ENCODE measurements around the gene COPS3. TPM values are rescaled to one million over a fixed set of nuclear protein-coding genes. Genes with fewer than 3 reads are reported as not detected.

The COPS3 gene
- total RNA-seq, 1 experiment from 2014 or later = 73.6 TPM

DNA sequence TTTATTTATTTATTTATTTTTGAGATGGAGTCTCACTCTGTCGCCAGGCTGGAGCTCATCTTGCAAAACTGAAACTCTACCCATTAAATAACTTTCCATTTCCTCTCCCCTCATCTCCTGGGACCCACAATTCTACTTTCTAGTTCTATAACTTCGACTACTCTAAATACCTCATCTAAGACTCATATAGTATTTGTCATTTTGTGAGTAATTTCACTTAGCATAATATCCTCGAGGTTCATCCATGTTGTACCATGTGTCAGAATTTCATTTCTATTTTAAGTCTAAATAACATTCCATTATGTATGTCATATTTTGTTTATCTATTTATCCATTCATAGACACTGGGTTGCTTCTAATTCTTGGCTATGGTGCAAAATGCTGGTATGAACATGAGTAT, 17.1 kb upstream of the COPS3 start:
- no peak for DNase-seq (ENCODE audit: low read depth, low spot score)
- no peaks in the 10 kb centered on the region for H3K36me3 ChIP-seq (ENCODE audit: control insufficient read depth, insufficient read depth, low read length)
- H3K9me3 ChIP-seq (ENCODE audit: control insufficient read depth, insufficient read depth, low read depth, low read length) = no peaks in the 10 kb centered on the region
- H3K27me3 ChIP-seq (ENCODE audit: control insufficient read depth, insufficient read depth, low read length) = no peaks in the 10 kb centered on the region
- no peaks in the 10 kb centered on the region for H3K4me1 ChIP-seq (ENCODE audit: control insufficient read depth, insufficient read depth, low read length)
- in situ Hi-C loops (cut with HindIII; ENCODE audit: low pct_unique_long_range_greater_than_20kb, low sequenced_read_pairs) (no loop called here), intact Hi-C loops (cut with micrococcal nuclease; ENCODE audit: unreplicated experiment) (no loop called here)
- no peak for ATAC-seq
- CTCF ChIA-PET = no interaction called here
- H3K4me3 ChIP-seq (ENCODE audit: low read depth in 2 of 2, low read length in 2 of 2) = no peak overlapping the region
- no TSS peak for BruUV-seq (replicated peaks)
- POLR2A ChIA-PET = no interaction called here
- TF ChIP-seq SIN3A (IDR thresholded peaks at IDR 0.05; ENCODE audit: borderline replicate concordance, insufficient read depth, low read depth, low read length) (no peak), TCF7L2 (IDR thresholded peaks at IDR 0.05; ENCODE audit: low read depth, low read length) (no peak), POLR2AphosphoS5 (IDR thresholded peaks at IDR 0.05; ENCODE audit: low read depth, low read length) (no peak)
- TF ChIP-seq, protein P1, sequence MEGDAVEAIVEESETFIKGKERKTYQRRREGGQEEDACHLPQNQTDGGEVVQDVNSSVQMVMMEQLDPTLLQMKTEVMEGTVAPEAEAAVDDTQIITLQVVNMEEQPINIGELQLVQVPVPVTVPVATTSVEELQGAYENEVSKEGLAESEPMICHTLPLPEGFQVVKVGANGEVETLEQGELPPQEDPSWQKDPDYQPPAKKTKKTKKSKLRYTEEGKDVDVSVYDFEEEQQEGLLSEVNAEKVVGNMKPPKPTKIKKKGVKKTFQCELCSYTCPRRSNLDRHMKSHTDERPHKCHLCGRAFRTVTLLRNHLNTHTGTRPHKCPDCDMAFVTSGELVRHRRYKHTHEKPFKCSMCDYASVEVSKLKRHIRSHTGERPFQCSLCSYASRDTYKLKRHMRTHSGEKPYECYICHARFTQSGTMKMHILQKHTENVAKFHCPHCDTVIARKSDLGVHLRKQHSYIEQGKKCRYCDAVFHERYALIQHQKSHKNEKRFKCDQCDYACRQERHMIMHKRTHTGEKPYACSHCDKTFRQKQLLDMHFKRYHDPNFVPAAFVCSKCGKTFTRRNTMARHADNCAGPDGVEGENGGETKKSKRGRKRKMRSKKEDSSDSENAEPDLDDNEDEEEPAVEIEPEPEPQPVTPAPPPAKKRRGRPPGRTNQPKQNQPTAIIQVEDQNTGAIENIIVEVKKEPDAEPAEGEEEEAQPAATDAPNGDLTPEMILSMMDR (IDR thresholded peaks at IDR 0.05) = no peak
- TF ChIP-seq, protein P2, sequence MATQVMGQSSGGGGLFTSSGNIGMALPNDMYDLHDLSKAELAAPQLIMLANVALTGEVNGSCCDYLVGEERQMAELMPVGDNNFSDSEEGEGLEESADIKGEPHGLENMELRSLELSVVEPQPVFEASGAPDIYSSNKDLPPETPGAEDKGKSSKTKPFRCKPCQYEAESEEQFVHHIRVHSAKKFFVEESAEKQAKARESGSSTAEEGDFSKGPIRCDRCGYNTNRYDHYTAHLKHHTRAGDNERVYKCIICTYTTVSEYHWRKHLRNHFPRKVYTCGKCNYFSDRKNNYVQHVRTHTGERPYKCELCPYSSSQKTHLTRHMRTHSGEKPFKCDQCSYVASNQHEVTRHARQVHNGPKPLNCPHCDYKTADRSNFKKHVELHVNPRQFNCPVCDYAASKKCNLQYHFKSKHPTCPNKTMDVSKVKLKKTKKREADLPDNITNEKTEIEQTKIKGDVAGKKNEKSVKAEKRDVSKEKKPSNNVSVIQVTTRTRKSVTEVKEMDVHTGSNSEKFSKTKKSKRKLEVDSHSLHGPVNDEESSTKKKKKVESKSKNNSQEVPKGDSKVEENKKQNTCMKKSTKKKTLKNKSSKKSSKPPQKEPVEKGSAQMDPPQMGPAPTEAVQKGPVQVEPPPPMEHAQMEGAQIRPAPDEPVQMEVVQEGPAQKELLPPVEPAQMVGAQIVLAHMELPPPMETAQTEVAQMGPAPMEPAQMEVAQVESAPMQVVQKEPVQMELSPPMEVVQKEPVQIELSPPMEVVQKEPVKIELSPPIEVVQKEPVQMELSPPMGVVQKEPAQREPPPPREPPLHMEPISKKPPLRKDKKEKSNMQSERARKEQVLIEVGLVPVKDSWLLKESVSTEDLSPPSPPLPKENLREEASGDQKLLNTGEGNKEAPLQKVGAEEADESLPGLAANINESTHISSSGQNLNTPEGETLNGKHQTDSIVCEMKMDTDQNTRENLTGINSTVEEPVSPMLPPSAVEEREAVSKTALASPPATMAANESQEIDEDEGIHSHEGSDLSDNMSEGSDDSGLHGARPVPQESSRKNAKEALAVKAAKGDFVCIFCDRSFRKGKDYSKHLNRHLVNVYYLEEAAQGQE (IDR thresholded peaks at IDR 0.05; ENCODE audit: insufficient read depth in 1 of 2, low read depth in 2 of 2, low read length in 1 of 2) = no peak
- no peak overlapping the region for H3K27ac ChIP-seq (ENCODE audit: low read length)

DNA sequence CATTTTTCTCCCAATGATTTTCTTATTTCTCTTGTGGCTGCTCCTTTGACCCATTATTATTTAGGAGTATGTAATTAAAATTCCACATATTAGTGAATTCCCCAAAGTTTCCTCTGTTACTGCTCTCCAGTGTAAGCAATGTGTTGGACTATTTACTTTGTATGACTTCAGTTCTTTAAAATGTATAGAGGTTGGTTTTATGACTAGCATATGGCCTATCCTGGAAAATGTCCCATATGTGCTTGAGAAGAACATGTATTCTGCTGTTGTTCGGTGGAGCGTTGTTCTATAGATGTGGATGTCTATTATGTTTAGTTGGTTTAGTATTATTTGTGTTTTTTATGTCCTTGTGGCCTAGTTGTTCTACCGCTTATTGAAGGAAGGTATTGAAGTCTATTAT, 16.2 kb upstream of the COPS3 start:
- ATAC-seq (no peak), DNase-seq (ENCODE audit: low read depth, low spot score) (no peak)
- intact Hi-C loops (cut with micrococcal nuclease; ENCODE audit: unreplicated experiment) = no loop called here
- Histone ChIP-seq H3K4me1 (ENCODE audit: control insufficient read depth, insufficient read depth, low read length) (no peaks in the 10 kb centered on the region), H3K4me3 (ENCODE audit: low read depth in 2 of 2, low read length in 2 of 2) (no peak overlapping the region), H3K27me3 (ENCODE audit: control insufficient read depth, insufficient read depth, low read length) (no peaks in the 10 kb centered on the region), H3K36me3 (ENCODE audit: control insufficient read depth, insufficient read depth, low read length) (no peaks in the 10 kb centered on the region), H3K27ac (ENCODE audit: low read length) (no peak overlapping the region), H3K9me3 (ENCODE audit: control insufficient read depth, insufficient read depth, low read depth, low read length) (no peaks in the 10 kb centered on the region)
- ChIA-PET POLR2A (no interaction called here), CTCF (no interaction called here)
- in situ Hi-C loops (cut with HindIII; ENCODE audit: low pct_unique_long_range_greater_than_20kb, low sequenced_read_pairs) = no loop called here
- BruUV-seq (replicated peaks) = no TSS peak
- TF ChIP-seq POLR2AphosphoS5 (IDR thresholded peaks at IDR 0.05; ENCODE audit: low read depth, low read length) (no peak), SIN3A (IDR thresholded peaks at IDR 0.05; ENCODE audit: borderline replicate concordance, insufficient read depth, low read depth, low read length) (no peak), TCF7L2 (IDR thresholded peaks at IDR 0.05; ENCODE audit: low read depth, low read length) (no peak)
- TF ChIP-seq, protein P2 (IDR thresholded peaks at IDR 0.05; ENCODE audit: insufficient read depth in 1 of 2, low read depth in 2 of 2, low read length in 1 of 2) = no peak
- TF ChIP-seq, protein P1 (IDR thresholded peaks at IDR 0.05) = no peak

Data from Panc1 (cell line).